ENCODE measurements around the gene SH3GL3.

The SH3GL3 gene

GRCh38 chr15:83436513-83437158, 10.5 kb upstream of the SH3GL3 start:
- H3K36me3 ChIP-seq (ENCODE audit: control insufficient read depth, insufficient read depth, low read length), result no peaks in the 10 kb centered on the region
- H3K4me3 ChIP-seq (ENCODE audit: low read length), result no peak overlapping the region
- H3K4me1 ChIP-seq (ENCODE audit: control insufficient read depth, insufficient read depth, low read length), result peaks cover 2% of the 10 kb centered on the region
- H3K27me3 ChIP-seq (ENCODE audit: control insufficient read depth, insufficient read depth, low read length), result no peaks in the 10 kb centered on the region
- H3K27ac ChIP-seq (ENCODE audit: low read depth, low read length), result no peak overlapping the region
- H3K9ac ChIP-seq (ENCODE audit: low read length), result no peak overlapping the region

GRCh38 chr15:83443076-83443847, 3.9 kb upstream of the SH3GL3 start:
- peaks cover 4% of the 10 kb centered on the region for H3K4me1 ChIP-seq (ENCODE audit: control insufficient read depth, insufficient read depth, low read length)
- H3K36me3 ChIP-seq (ENCODE audit: control insufficient read depth, insufficient read depth, low read length), result no peaks in the 10 kb centered on the region
- no peak overlapping the region for H3K27ac ChIP-seq (ENCODE audit: low read depth, low read length)
- H3K9ac ChIP-seq (ENCODE audit: low read length), result no peak overlapping the region
- H3K4me3 ChIP-seq (ENCODE audit: low read length), result no peak overlapping the region
- H3K27me3 ChIP-seq (ENCODE audit: control insufficient read depth, insufficient read depth, low read length), result no peaks in the 10 kb centered on the region

- H3K9ac ChIP-seq (ENCODE audit: low read length), result no peak overlapping the region
- no peak overlapping the region for H3K27ac ChIP-seq (ENCODE audit: low read depth, low read length)
- no peaks in the 10 kb centered on the region for H3K36me3 ChIP-seq (ENCODE audit: control insufficient read depth, insufficient read depth, low read length)
Observed at GRCh38 chr15:83444936-83445335, 2.2 kb upstream of the SH3GL3 start.

GRCh38 chr15:83445643-83446042, 1.5 kb upstream of the SH3GL3 start:
- Histone ChIP-seq H3K27ac (ENCODE audit: low read depth, low read length) (no peak overlapping the region), H3K27me3 (ENCODE audit: control insufficient read depth, insufficient read depth, low read length) (no peaks in the 10 kb centered on the region), H3K36me3 (ENCODE audit: control insufficient read depth, insufficient read depth, low read length) (no peaks in the 10 kb centered on the region)

More at GRCh38 chr15:83444936-83445335, 2.2 kb upstream of the SH3GL3 start:
- Histone ChIP-seq H3K4me3 (ENCODE audit: low read length) (no peak overlapping the region), H3K27me3 (ENCODE audit: control insufficient read depth, insufficient read depth, low read length) (no peaks in the 10 kb centered on the region), H3K4me1 (ENCODE audit: control insufficient read depth, insufficient read depth, low read length) (peaks cover 2% of the 10 kb centered on the region)

GRCh38 chr15:83446417-83446816, 724 bp upstream of the SH3GL3 start:
- Histone ChIP-seq H3K27ac (ENCODE audit: low read depth, low read length) (no peak overlapping the region), H3K36me3 (ENCODE audit: control insufficient read depth, insufficient read depth, low read length) (no peaks in the 10 kb centered on the region), H3K4me3 (ENCODE audit: low read length) (peak overlapping the region; percentile 65), H3K9ac (ENCODE audit: low read length) (no peak overlapping the region), H3K27me3 (ENCODE audit: control insufficient read depth, insufficient read depth, low read length) (no peaks in the 10 kb centered on the region), H3K4me1 (ENCODE audit: control insufficient read depth, insufficient read depth, low read length) (peaks cover 2% of the 10 kb centered on the region)

More at GRCh38 chr15:83445643-83446042, 1.5 kb upstream of the SH3GL3 start:
- no peak overlapping the region for H3K9ac ChIP-seq (ENCODE audit: low read length)
- no peak overlapping the region for H3K4me3 ChIP-seq (ENCODE audit: low read length)
- peaks cover 2% of the 10 kb centered on the region for H3K4me1 ChIP-seq (ENCODE audit: control insufficient read depth, insufficient read depth, low read length)

GRCh38 chr15:83449250-83449671, 2.1 kb downstream of the SH3GL3 start:
- Histone ChIP-seq H3K4me1 (ENCODE audit: control insufficient read depth, insufficient read depth, low read length) (peaks cover 2% of the 10 kb centered on the region), H3K27me3 (ENCODE audit: control insufficient read depth, insufficient read depth, low read length) (no peaks in the 10 kb centered on the region), H3K27ac (ENCODE audit: low read depth, low read length) (no peak overlapping the region), H3K4me3 (ENCODE audit: low read length) (no peak overlapping the region), H3K36me3 (ENCODE audit: control insufficient read depth, insufficient read depth, low read length) (no peaks in the 10 kb centered on the region), H3K9ac (ENCODE audit: low read length) (no peak overlapping the region)

- Histone ChIP-seq H3K36me3 (ENCODE audit: control insufficient read depth, insufficient read depth, low read length) (no peaks in the 10 kb centered on the region), H3K27me3 (ENCODE audit: control insufficient read depth, insufficient read depth, low read length) (no peaks in the 10 kb centered on the region), H3K9ac (ENCODE audit: low read length) (no peak overlapping the region), H3K4me1 (ENCODE audit: control insufficient read depth, insufficient read depth, low read length) (peaks cover 2% of the 10 kb centered on the region), H3K27ac (ENCODE audit: low read depth, low read length) (no peak overlapping the region), H3K4me3 (ENCODE audit: low read length) (no peak overlapping the region)
Observed at GRCh38 chr15:83449937-83450506, 2.9 kb downstream of the SH3GL3 start.

- Histone ChIP-seq H3K4me1 (ENCODE audit: control insufficient read depth, insufficient read depth, low read length) (no peaks in the 10 kb centered on the region), H3K27ac (ENCODE audit: low read depth, low read length) (no peak overlapping the region), H3K27me3 (ENCODE audit: control insufficient read depth, insufficient read depth, low read length) (no peaks in the 10 kb centered on the region), H3K9ac (ENCODE audit: low read length) (no peak overlapping the region), H3K36me3 (ENCODE audit: control insufficient read depth, insufficient read depth, low read length) (no peaks in the 10 kb centered on the region), H3K4me3 (ENCODE audit: low read length) (no peak overlapping the region)
Observed at GRCh38 chr15:83457149-83457548, 10.0 kb downstream of the SH3GL3 start.

GRCh38 chr15:83458381-83458780, 11.2 kb downstream of the SH3GL3 start:
- H3K9ac ChIP-seq (ENCODE audit: low read length), result no peak overlapping the region
- H3K27ac ChIP-seq (ENCODE audit: low read depth, low read length), result no peak overlapping the region
- no peaks in the 10 kb centered on the region for H3K36me3 ChIP-seq (ENCODE audit: control insufficient read depth, insufficient read depth, low read length)
- no peaks in the 10 kb centered on the region for H3K27me3 ChIP-seq (ENCODE audit: control insufficient read depth, insufficient read depth, low read length)
- H3K4me3 ChIP-seq (ENCODE audit: low read length), result no peak overlapping the region
- no peaks in the 10 kb centered on the region for H3K4me1 ChIP-seq (ENCODE audit: control insufficient read depth, insufficient read depth, low read length)

GRCh38 chr15:83462026-83462425, 14.9 kb downstream of the SH3GL3 start:
- H3K36me3 ChIP-seq (ENCODE audit: control insufficient read depth, insufficient read depth, low read length), result no peaks in the 10 kb centered on the region
- no peaks in the 10 kb centered on the region for H3K27me3 ChIP-seq (ENCODE audit: control insufficient read depth, insufficient read depth, low read length)
- no peaks in the 10 kb centered on the region for H3K4me1 ChIP-seq (ENCODE audit: control insufficient read depth, insufficient read depth, low read length)
- H3K4me3 ChIP-seq (ENCODE audit: low read length), result no peak overlapping the region
- H3K9ac ChIP-seq (ENCODE audit: low read length), result no peak overlapping the region
- no peak overlapping the region for H3K27ac ChIP-seq (ENCODE audit: low read depth, low read length)

- H3K27me3 ChIP-seq (ENCODE audit: control insufficient read depth, insufficient read depth, low read length), result no peaks in the 10 kb centered on the region
- H3K4me1 ChIP-seq (ENCODE audit: control insufficient read depth, insufficient read depth, low read length), result no peaks in the 10 kb centered on the region
- no peak overlapping the region for H3K9ac ChIP-seq (ENCODE audit: low read length)
- no peak overlapping the region for H3K27ac ChIP-seq (ENCODE audit: low read depth, low read length)
- H3K36me3 ChIP-seq (ENCODE audit: control insufficient read depth, insufficient read depth, low read length), result no peaks in the 10 kb centered on the region
- H3K4me3 ChIP-seq (ENCODE audit: low read length), result no peak overlapping the region
Observed at GRCh38 chr15:83462953-83463433, 15.9 kb downstream of the SH3GL3 start.

GRCh38 chr15:83470887-83471286, 23.7 kb downstream of the SH3GL3 start:
- Histone ChIP-seq H3K27ac (ENCODE audit: low read depth, low read length) (no peak overlapping the region), H3K9ac (ENCODE audit: low read length) (no peak overlapping the region), H3K4me3 (ENCODE audit: low read length) (no peak overlapping the region), H3K27me3 (ENCODE audit: control insufficient read depth, insufficient read depth, low read length) (no peaks in the 10 kb centered on the region), H3K36me3 (ENCODE audit: control insufficient read depth, insufficient read depth, low read length) (no peaks in the 10 kb centered on the region), H3K4me1 (ENCODE audit: control insufficient read depth, insufficient read depth, low read length) (no peaks in the 10 kb centered on the region)
